GM12874 (cell line): Measurements from ENCODE around the gene NUDT8.

Experiments
- TF ChIP-seq, protein P1 (sequence below): IDR thresholded peaks from 2 replicates; pipeline ENCODE4 v1.5.1; 2011; ENCODE audit warnings: low read depth, mild to moderate bottlenecking, control low read depth, low read length, moderate library complexity; ENCODE audit not compliant: insufficient read depth

Gene NUDT8

DNA sequence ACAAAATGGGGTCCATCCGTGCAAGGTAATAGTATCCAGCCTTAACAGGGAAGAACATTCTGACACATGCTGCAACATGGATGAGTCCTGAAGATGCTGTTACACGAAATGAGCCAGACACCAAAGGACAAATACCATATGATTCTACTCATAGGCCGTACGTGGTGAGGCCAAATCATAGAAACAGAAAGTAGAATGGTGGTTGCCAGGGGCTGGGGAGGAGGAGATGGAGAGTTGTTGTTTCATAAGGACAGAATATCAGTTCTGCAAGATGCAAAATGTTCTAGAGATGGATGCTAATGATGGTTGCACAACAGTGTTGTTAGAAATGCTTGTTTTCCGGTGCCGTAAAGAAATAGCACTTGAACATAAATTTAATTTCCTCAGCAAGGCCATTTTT is 7.2 kb upstream of the NUDT8 start:
- TF ChIP-seq, protein P1, sequence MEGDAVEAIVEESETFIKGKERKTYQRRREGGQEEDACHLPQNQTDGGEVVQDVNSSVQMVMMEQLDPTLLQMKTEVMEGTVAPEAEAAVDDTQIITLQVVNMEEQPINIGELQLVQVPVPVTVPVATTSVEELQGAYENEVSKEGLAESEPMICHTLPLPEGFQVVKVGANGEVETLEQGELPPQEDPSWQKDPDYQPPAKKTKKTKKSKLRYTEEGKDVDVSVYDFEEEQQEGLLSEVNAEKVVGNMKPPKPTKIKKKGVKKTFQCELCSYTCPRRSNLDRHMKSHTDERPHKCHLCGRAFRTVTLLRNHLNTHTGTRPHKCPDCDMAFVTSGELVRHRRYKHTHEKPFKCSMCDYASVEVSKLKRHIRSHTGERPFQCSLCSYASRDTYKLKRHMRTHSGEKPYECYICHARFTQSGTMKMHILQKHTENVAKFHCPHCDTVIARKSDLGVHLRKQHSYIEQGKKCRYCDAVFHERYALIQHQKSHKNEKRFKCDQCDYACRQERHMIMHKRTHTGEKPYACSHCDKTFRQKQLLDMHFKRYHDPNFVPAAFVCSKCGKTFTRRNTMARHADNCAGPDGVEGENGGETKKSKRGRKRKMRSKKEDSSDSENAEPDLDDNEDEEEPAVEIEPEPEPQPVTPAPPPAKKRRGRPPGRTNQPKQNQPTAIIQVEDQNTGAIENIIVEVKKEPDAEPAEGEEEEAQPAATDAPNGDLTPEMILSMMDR, result no peak

DNA sequence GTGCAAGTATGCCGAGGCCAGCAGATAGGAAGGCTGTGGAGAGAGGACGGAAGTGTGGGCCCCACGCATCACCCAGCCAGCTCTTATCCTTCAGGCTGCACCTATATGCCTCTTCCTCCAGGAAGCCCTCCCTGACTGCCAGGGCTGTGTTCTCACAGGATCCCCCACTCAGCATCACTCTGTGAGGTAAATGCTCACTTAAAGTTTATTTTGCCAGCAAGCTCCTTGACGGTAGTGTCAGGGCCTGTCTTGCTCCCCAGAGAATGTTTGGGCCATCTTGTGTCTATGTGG is 5.4 kb upstream of the NUDT8 start:
- TF ChIP-seq, protein P1, result no peak

DNA sequence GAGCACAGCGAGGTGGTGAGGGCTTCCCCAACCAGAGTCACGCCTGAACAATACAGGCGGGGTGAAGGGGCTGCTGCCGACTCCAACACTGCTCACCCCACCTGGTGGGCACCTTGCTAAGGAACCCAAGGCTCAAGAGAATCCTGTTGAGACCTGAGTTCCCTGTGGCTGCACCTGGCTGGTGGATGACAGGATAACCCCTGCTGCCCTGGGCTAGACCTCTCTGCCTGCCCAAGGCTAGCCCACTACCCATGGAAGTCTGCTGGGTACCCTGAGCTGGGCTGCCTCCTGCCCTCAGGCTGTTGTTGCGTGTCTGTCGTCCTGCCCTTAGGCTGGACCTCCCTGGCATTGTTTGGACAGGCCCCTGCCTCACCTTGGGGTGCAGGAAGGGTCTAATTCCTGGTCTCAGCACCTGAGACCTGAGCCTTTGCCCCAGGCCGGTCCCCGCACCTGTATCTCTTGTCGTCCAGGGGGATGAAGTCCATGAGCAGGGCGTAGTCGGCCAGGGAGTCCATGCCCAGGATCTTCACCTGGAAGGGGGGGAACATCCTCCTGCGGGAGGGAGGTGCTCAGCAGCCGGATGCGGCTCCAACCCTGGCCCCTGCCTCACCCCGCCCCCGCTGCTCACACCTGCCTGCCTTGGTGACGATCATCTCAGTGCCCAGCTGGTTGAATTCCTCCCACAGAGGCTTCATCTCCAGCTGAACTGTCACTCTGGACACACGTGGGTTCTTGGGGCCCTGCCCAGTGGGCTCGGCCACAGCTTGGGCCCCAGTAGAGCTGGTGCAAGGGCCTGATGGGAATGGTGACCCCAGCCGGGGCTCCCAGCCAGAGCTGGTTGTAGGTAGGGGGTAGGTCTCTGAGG is 4.9 kb upstream of the NUDT8 start:
- TF ChIP-seq, protein P1, result no peak

DNA sequence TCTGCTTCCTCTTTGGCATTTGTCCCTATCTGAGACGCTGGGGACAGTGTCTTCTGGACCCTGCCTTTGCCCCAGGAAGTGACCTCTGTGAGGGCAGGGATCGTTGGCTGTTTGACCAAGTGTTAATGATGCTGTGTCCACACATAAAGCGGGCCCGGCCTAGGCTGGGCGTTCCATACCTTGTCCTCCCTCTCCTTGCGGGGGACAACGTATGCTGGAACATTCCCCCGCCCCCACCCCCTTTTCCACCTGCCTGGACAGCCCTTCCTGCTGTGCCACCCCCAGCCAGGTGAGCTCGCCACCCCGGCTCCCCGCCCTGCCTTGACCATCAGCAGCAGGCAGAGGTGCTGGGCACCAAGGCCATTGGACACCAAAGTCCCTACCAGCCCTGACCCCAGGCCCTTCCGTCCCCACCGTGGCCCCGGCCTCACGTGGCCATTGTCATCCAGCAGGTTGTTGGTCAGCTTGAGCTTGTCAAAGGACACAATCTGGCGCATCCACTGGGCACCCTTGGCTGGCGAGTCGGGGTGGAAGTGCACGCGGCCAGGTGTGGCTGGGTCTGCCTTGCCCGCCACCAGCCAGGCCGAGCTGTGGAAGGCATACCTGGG is 4.1 kb upstream of the NUDT8 start:
- TF ChIP-seq, protein P1, result no peak

DNA sequence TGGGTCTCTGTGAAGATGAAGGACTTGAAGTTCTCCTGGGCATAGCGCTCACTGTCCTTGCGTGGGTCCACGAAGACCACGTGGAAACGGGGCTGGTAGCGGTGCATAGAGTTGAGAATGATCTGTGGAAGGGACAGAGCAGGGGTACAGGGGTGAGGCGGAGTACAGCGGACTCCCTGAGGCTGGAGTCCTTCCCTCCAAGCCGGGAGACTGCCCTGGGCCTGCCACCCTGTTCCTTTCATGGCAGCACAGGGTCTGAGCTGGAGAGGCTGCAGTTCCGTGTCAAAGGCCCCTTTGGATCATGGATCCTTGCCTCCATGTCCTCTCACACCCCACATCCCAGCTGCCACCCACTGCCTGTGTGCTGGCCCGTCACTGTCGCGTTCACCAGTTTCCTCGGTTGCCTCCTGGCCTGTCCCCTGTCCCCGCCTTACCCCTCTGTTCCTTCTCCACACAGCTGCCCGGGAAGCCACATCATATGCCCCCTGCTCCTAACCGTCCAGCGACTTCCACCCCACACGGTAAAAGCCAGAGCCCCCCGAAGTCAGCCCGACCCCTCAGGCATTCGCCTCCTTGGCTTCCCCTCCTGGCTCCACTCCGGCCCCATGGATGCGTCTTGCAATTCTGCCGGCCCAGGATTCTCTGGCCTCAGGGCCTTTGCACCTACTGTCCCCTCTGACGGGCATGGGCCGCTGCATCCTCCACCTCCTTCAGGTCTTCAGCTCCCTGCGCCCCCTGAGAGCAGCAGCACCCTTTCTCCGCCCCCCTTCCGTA is 3.4 kb upstream of the NUDT8 start:
- TF ChIP-seq, protein P1, result no peak

DNA sequence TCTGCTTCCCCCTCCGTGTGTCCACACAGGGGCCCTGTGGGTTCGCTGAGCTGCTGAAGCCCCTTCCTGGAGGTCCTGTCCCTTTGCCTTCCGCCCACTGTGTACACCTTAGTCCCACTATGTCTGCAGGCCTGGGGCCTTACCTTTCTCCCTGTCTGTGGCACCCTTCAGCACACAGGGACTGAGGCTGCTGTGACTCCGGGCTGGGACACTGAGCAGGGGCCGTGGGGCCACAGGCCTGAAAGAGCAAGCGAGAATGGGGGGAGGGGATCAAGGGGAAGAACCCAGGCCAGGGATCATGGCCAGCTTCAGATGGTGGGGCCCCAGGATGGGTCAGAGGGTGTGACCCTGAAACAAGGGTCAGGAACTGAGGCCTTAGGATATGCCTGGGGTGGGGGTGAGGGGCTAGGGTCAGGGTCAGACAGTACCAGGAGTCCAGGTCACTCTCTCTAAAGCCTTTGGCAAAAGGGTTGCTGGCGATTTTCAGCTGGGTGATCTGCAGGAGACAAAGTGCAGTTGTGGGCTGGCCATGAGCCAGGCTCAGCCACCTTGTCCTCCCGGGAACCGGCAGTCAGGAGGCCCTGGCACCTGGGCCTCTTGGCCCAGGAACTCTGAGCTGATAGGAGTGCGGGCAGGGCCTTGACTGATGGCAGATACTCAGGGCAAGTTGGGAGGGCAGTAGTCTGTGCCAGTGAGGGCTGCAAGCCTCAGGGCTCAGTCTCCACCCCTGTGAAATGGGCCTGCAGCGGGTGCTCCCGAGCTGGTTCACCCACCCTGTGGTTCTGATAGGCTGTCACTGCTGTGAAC is 2.6 kb upstream of the NUDT8 start:
- TF ChIP-seq, protein P1, result no peak

DNA sequence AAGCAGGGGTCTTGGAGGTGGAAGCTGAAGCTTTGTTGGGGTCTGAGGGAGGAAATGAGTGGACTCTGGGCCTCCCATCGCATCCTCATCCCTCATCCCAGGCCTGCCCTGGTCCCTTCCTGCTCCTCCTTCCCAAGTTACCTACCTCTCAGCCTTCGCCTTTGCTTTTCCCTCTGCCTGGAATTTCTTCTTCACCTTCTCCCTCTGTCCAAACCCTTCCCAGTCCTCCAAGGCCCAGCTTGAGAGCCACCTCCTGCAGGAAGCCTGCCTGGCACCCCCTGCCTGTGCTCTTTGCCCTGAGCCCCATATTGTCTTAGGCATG is 2.1 kb upstream of the NUDT8 start:
- TF ChIP-seq, protein P1, result no peak
